Activated CD8-positive, alpha-beta memory T cell treated with anti-CD3 and anti-CD28 coated beads for 4 hours (primary cell): ENCODE measurements around the gene SLC30A1.
A peak's percentile ranks its signal among the peaks of the same experiment; 100 is the strongest.
"Not testable (repeated sequence)": the region's sequence is repeated elsewhere in the genome, so short reads cannot be mapped to it uniquely, and the experiment has no call there.

Source experiments
- DNase-seq, 2 donors: peaks; one replicate each; pipeline ENCODE4 v3.0.0-alpha.2; 2020; ENCODE audit warnings: low read depth in 2 of 2

The SLC30A1 gene, protein sequence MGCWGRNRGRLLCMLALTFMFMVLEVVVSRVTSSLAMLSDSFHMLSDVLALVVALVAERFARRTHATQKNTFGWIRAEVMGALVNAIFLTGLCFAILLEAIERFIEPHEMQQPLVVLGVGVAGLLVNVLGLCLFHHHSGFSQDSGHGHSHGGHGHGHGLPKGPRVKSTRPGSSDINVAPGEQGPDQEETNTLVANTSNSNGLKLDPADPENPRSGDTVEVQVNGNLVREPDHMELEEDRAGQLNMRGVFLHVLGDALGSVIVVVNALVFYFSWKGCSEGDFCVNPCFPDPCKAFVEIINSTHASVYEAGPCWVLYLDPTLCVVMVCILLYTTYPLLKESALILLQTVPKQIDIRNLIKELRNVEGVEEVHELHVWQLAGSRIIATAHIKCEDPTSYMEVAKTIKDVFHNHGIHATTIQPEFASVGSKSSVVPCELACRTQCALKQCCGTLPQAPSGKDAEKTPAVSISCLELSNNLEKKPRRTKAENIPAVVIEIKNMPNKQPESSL

GRCh38 chr1:211578640-211579439 is at the start of gene SLC30A1:
Gene SLC30A1, minus strand, starts transcription at chr1:211579161. Its CDS starts 549 bp downstream, at chr1:211578612.
- peak; percentile 99 for DNase-seq

- DNase-seq = no peak
Measured at GRCh38 chr1:211628417-211628816, 49.5 kb upstream of the SLC30A1 start.

- no peak for DNase-seq
Measured at GRCh38 chr1:211627259-211627658, 48.3 kb upstream of the SLC30A1 start.

- DNase-seq = not testable (repeated sequence)
Measured at GRCh38 chr1:211625866-211626265, 46.9 kb upstream of the SLC30A1 start.

GRCh38 chr1:211625040-211625439 is 46.1 kb upstream of the SLC30A1 start:
- DNase-seq = no peak

- no peak for DNase-seq
Measured at GRCh38 chr1:211623515-211623914, 44.6 kb upstream of the SLC30A1 start.

DNA sequence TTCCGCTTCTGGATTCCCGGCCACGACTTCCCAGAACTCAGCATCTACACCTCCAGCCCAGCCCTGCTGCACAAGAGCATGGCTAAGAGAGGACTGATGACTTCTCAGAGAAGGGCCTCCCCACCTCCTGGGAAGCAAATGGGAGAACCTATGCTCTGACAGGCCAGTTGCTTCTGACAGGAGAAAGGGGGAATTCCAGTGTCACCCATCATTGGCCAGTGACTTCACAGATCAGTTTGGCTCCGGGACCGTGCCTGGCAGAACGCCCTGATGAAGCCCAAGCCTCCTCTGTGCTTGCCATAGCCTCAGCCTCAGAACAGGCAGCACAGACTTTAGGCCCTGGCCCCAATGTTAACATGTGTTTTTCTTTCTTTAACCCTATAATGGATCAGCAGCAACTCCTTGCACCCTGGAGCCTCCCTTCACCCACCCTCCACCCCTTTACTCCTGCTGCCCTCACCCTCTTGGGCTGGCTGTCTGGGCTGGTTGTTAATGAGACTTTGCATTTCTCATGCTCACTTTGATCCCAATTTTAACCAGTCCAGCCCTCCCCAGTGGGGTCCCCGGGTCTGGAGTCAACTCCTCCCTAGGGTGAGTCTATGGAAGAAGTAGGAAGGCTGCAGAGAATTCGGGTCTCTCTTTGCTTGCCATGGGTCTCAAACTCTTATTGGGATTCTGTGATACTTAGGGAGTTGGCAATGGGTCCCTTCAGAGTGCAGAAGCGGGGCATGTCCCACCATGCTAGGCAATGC is 42.7 kb upstream of the SLC30A1 start:
- DNase-seq = no peak

GRCh38 chr1:211620097-211620496 is 41.1 kb upstream of the SLC30A1 start:
- no peak for DNase-seq

DNA sequence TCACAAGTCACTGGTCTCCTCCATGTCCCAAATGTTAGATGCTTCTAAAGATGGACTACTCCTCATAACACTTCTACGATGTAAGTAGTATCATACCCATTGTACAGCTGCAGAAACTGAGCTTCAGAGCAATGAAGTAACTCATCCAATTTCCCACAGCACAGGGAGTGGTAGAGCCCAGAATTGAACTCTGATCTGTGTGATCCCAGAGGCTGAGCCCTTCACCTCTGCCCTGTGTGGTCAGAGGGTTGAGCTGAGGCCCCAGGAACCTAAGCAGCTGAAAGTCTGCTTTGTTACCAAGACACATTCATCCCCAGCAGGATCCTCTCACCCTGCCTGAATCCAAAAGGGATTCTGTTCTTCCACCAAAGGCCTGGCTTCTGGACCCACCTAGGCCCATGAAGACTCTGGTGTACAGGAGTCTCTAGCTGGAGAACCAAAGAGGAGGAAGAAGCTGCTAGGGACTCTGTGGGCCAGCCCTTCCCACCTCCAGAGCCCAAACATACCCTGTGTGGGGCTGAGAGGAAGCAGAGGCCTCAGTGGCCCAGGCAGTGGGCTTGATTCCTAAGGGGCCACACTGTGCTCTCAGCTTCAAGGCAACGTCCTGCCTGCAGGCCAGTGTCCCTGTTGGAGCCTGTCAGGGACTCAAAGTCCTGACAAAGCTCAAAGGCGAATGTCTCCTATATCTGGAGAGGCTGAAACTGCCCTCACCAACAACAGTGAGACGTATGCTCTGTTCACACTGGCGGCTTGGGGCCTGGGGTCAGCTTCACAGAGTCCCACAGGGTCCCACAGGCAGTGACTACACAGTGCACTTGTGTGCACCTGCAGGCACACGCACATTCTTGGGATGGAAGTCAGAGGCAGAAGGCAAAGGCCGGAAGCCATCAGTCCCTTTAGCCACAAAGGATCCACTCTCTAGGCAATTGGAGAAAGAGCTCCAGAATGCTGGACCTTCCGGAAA is 40.4 kb upstream of the SLC30A1 start:
- no peak for DNase-seq

DNA sequence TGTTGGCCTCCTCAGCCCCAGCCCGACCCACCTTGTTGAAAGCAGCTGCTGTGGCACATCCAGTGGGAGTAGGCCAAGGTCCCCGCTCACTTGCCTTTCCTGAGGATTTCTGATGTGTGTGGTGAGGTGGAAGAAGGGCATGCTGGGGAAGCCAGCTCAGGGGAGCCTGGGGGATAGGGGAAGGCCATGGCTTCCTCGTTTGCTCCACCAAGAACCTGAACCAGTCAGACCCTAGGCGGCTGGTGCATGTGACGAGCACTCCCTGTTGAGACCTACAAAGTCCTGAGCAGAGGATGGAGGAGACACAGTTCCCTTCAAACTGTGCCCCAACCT is 38.0 kb upstream of the SLC30A1 start:
- no peak for DNase-seq

DNA sequence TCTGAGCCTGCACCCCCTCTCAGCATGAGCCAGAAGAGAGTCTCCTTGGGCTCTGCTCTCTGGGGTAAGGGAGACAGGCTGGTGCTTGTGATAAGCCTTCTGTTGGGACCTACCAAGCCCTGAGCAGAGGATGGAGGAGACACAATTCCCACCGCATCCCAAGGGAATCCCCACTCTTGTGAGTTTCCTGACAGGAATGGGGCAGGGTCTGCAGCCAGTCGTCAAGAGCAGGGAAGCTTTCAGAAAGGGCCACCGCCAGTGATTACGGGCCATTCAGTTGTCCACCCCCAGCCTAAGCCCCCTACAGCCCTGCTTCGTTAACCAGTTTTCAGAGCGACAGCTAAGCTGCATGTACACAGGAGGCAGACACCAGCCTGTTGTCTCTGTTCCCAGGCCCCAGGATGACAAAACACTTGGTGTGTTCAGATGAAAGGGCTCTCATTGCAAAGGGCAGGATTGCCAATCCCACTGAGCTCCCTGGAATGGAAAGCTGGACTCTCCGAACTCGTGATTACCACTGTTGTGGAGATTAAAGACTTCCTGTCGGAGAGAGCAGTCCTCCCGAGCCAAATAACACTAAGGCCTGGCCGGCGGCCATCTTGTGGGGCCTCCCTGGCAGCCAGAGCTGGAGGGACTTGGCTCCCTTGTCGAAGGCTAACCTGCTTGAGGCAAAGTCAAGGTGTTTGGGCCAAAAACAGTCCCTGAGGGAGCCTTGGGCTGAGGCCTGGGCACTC is 37.4 kb upstream of the SLC30A1 start:
- DNase-seq = no peak

DNA sequence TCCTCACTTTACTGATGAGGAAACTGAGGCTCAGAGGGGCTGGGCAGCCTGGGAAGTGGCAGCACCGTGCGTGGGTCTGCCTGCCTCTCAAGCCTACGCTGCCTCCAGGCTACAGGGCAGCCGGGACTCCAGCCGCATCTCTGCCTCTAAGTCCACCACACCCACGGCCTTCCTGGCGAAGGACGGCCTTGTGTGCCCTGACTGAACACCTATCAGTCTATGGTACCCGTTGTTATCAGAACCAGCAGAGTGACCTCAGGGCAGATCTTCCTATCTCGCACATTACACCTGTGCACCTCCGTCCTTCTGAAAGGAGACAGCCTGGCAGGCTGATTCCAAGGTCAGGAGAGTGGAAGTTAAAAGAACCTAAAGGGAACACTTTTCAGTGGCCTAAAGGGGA is 35.7 kb upstream of the SLC30A1 start:
- DNase-seq = no peak

DNA sequence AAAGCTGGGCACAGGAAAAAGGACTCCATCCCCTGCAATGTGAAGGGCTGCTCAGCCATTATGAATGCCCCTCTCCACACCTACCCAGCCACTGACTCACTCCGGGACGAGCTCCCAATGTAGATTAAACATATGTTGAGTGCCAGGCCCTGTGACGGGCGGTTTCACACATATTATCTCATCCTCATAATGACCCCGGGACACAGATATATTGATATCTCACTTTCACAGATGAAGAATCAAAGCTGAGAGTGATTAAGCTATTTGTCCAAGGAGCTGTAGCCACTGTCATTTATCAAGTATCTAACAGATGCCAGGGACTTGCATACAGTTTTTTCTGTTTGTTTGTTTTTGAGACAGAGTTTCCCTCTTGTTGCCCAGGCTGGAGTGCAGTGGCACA is 35.0 kb upstream of the SLC30A1 start:
- DNase-seq = no peak

- no peak for DNase-seq
Measured at GRCh38 chr1:211613108-211613947, 34.4 kb upstream of the SLC30A1 start.

DNA sequence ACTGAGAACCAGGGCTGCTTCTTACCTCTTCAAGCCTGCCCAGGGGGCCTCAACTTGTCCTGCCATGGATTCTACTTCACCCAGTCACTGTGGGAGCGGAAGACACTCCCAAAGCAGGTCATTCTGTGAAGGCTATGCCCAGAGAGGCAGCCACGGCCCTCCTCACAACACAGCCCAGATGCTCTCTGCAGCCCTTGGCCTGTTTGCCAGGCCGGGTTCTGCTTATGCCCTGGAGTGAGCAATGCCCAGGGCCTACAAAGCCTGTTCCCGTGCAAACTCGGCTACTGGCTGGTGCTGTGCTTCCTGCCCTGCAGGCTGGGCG is 33.8 kb upstream of the SLC30A1 start:
- no peak for DNase-seq

DNA sequence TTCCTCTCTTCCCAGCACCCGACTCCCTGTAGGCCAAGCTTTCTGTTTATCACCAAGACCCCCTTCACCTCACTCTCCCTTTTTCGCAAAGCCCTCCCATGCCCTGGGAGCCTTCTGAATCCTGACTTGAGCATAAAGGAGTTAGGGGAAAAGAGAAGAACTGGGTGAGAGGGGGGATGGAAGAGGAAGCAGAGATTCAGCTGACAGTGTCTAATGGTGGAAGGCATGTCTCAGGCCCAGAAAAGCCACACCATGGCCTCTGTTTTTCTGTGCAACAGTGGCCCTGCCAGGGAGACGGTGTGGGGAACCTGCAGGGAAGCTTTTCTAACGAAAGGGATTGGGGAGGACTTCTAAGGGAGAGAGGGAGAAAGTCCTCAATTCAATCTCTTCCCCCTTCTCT is 32.9 kb upstream of the SLC30A1 start:
- DNase-seq = no peak

DNA sequence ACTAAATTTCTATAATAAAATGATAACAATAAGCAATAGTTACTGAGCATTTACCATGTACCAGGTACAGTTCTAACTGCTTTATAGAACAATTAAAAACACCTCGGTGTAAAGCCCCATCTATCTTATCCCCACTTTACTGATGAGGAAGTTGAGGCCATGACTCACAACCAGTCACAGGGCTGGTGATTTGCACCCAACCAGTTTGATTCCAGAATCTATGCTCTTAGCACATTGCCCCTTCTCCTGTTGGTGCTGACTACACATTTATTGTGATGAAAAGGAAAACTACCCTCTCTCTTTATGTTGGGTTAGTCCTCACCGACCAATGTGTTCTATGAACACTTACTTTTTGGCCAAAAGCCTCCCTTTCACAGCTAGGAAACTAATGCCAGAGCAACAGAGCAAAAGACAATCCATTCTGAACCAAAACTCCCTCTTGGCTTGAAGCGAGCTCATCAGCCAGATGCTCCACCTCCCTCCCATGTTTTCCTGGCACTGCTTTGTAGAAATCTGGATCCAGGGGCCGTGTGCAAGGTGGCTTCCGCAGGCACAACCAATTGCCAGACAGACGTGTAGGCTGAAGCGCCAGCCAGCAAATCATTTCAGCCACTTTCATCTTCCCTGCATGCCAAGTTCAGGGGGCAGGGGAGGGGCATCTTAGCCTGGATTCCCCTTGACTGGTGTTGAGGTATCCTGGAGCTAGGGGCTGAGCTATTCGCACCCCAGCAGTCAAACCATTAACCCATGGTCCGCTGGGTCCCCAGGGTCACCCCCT is 32.0 kb upstream of the SLC30A1 start:
- no peak for DNase-seq

DNA sequence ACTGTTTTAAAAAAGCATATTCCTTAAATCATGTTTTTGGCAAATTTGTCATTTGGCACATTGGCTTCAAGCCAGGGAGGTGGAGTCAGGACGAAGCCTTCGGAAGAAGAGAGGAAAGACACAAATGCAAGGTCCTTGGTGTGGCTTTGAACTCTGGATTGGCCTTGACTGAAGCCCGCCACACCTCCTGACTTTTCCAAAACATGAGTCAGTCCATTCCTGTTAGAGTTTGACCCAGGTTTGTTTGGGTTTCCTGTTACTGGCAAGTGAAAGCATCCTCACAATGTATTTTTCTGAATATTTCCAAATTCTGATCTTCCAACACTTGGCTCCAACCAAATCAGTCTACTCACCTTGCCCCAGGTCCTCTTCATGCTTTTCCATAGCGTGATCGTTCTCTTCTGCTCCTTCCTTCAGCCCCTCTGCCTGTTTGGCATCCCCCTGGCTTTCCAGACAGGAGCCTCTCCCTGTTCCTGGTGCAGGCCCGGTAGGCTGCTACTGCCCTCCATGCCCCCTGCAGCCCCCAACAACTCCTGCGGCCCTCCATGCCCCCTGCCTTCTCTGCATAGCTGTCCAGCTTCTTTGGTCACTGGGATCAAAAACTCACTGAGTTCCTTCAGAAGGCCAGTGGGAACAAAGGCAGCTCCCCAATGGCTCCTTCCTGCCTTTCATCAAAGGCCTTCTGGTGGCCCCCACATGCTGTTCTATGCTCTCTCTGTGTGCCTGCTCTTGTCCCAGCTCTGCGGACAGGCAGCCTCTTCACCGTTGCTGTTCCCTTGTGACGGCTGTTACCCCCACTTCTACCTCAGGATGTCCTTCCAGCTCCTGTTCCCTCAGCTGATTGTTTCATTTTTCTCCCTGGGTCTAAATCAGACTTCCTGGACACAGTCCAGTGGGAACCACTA is 30.4 kb upstream of the SLC30A1 start:
- DNase-seq = no peak
